Neural progenitor cell (in vitro differentiated cells): Measurements from ENCODE around the gene HKDC1. TPM values are rescaled to one million over a fixed set of nuclear protein-coding genes. Genes with fewer than 3 reads are reported as not detected.

Experiments
- DNase-seq: peaks from one replicate; pipeline ENCODE4 v3.0.0-alpha.2; 2016; ENCODE audit warnings: low spot score
- H2AFZ ChIP-seq: fragments of 200-600 bp; sonication (generic); replicated peaks from 2 replicates; pipeline ENCODE4 v1.6.1; 2016; ENCODE audit warnings: antibody characterized with exemption
- H3F3A ChIP-seq: fragments of 200-600 bp; sonication (generic); 2 replicates; pipeline ENCODE4 v1.6.1; 2016; ENCODE audit warnings: antibody characterized with exemption, low read depth
- H3K27ac ChIP-seq: fragments of 200-600 bp; sonication (generic); 2 replicates; pipeline ENCODE4 v1.5.1; 2016; ENCODE audit warnings: mild to moderate bottlenecking
- H3K27me3 ChIP-seq: fragments of 200-600 bp; sonication (generic); 2 replicates; pipeline ENCODE4 v1.6.1; 2016; ENCODE audit warnings: mild to moderate bottlenecking, moderate library complexity
- H3K36me3 ChIP-seq: fragments of 200-600 bp; sonication (generic); 2 replicates; pipeline ENCODE4 v1.5.1; 2016
- H3K4me1 ChIP-seq: fragments of 200-600 bp; sonication (generic); 2 replicates; pipeline ENCODE4 v1.6.1; 2016; ENCODE audit warnings: mixed run types
- H3K4me2 ChIP-seq: fragments of 200-600 bp; sonication (generic); 2 replicates; pipeline ENCODE4 v1.6.1; 2016
- H3K4me3 ChIP-seq: fragments of 200-600 bp; sonication (generic); 2 replicates; pipeline ENCODE4 v1.5.1; 2016
- H3K79me2 ChIP-seq: fragments of 200-600 bp; sonication (generic); 2 replicates; pipeline ENCODE4 v1.6.1; 2016; ENCODE audit warnings: low read depth
- H3K9ac ChIP-seq: fragments of 200-600 bp; sonication (generic); 2 replicates; pipeline ENCODE4 v1.6.1; 2016
- H3K9me3 ChIP-seq: fragments of 200-600 bp; sonication (generic); 2 replicates; pipeline ENCODE4 v1.5.1; 2016; ENCODE audit warnings: low read depth
- H4K20me1 ChIP-seq: fragments of 200-600 bp; sonication (generic); 2 replicates; pipeline ENCODE4 v1.6.1; 2016; ENCODE audit warnings: low read depth
- H3K27ac Mint-ChIP-seq: 3 replicates; pipeline ENCODE4 v1.8.0; 2021; ENCODE audit warnings: mixed read lengths
- H3K27me3 Mint-ChIP-seq: 2 replicates; pipeline ENCODE4 v1.8.0; 2022; ENCODE audit warnings: low read depth, mild to moderate bottlenecking, inconsistent platforms, moderate library complexity, mixed read lengths; ENCODE audit not compliant: insufficient read depth
- H3K36me3 Mint-ChIP-seq: 3 replicates; pipeline ENCODE4 v1.8.0; 2021; ENCODE audit warnings: mixed read lengths
- H3K4me1 Mint-ChIP-seq: 3 replicates; pipeline ENCODE4 v1.8.0; 2021; ENCODE audit warnings: mixed read lengths
- H3K4me3 Mint-ChIP-seq: 3 replicates; pipeline ENCODE4 v1.8.0; 2021; ENCODE audit warnings: mild to moderate bottlenecking, moderate library complexity, mixed read lengths
- H3K9me3 Mint-ChIP-seq: 3 replicates; pipeline ENCODE4 v1.8.0; 2020; ENCODE audit warnings: mixed read lengths
- CTCF ChIP-seq: fragments of 200-600 bp; sonication (generic); IDR thresholded peaks from 2 replicates; pipeline ENCODE4 v1.5.1; 2017; ENCODE audit warnings: antibody characterized with exemption, mild to moderate bottlenecking
- EZH2 ChIP-seq: fragments of 200-600 bp; sonication (generic); IDR thresholded peaks from 2 replicates; pipeline ENCODE4 v1.6.1; 2017; ENCODE audit warnings: antibody characterized with exemption, mild to moderate bottlenecking, moderate library complexity
- EZH2phosphoT487 ChIP-seq: fragments of 200-600 bp; sonication (generic); IDR thresholded peaks from 2 replicates; pipeline ENCODE4 v1.6.1; 2017; ENCODE audit warnings: antibody characterized with exemption
- total RNA-seq: library from RNA; depleted of rRNA; stranded (reverse); fragments of >200 nt; gene quantifications from 2 replicates; pipeline ENCODE4 v1.2.3, GENCODE V29; 2015; ENCODE audit warnings: low replicate concordance

The HKDC1 gene
- total RNA-seq, 1 donor from 2014 or later, result 0.30 TPM

DNA sequence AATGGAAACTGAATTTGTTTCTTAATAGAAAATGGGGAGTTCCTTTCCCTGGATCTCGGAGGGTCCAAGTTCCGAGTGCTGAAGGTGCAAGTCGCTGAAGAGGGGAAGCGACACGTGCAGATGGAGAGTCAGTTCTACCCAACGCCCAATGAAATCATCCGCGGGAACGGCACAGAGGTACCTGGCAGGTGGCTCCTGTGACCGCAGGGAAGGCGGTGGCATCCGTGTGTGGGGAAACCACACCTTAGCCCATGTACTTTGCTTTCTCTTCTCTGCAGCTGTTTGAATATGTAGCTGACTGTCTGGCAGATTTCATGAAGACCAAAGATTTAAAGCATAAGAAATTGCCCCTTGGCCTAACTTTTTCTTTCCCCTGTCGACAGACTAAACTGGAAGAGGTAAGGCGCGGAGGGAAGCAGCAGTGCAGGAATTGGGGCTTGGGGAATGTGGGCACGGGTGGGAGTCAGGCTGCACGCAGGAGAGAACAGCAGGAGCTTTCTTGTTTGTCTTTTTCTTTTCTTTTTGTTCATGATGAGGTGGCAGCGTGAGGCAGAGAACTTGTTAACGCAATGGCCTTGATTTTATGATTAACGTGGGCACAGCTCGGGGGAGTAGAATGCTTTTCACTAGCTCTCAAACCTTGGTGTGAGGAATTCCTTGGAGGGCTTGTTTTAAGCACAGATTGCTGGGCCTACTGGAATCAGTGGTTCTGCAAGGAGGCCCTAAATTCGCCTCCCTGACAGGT is 12.8 kb downstream of the HKDC1 start:
- peak; percentile 41 for DNase-seq
- Mint-ChIP-seq H3K27ac (peak overlapping the region; percentile 16), H3K4me1 (peaks cover 36% of the 10 kb centered on the region), H3K9me3 (no peaks in the 10 kb centered on the region), H3K4me3 (no peak overlapping the region), H3K36me3 (no peaks in the 10 kb centered on the region), H3K27me3 (peaks cover 3% of the 10 kb centered on the region)
- H3K27ac ChIP-seq, result no peak overlapping the region
- H3K4me2 ChIP-seq, result peak overlapping the region; percentile 45
- peaks cover 8% of the 10 kb centered on the region for H3K4me1 ChIP-seq
- H3K36me3 ChIP-seq, result no peaks in the 10 kb centered on the region
- H2AFZ ChIP-seq, result no peak overlapping the region
- no peaks in the 10 kb centered on the region for H4K20me1 ChIP-seq
- H3K79me2 ChIP-seq, result no peaks in the 10 kb centered on the region
- no peaks in the 10 kb centered on the region for H3K9me3 ChIP-seq
- no peak overlapping the region for H3K4me3 ChIP-seq
- H3K27me3 ChIP-seq, result peaks cover 2% of the 10 kb centered on the region
- no peak overlapping the region for H3K9ac ChIP-seq
- TF ChIP-seq CTCF, result no peak
- no peak for TF ChIP-seq EZH2phosphoT487
- TF ChIP-seq EZH2, result no peak
- peaks cover 12% of the 10 kb centered on the region for H3F3A ChIP-seq

GRCh38 chr10:69234447-69234846 is 14.3 kb downstream of the HKDC1 start:
- Histone ChIP-seq H3K27ac (no peak overlapping the region), H3K9ac (no peak overlapping the region), H3K4me3 (no peak overlapping the region), H3F3A (peaks cover 12% of the 10 kb centered on the region), H3K4me2 (no peak overlapping the region), H4K20me1 (no peaks in the 10 kb centered on the region), H3K4me1 (peaks cover 10% of the 10 kb centered on the region), H2AFZ (no peak overlapping the region), H3K36me3 (no peaks in the 10 kb centered on the region), H3K27me3 (peaks cover 5% of the 10 kb centered on the region), H3K9me3 (no peaks in the 10 kb centered on the region), H3K79me2 (no peaks in the 10 kb centered on the region)
- Mint-ChIP-seq H3K4me3 (no peak overlapping the region), H3K27me3 (peaks cover 3% of the 10 kb centered on the region), H3K36me3 (no peaks in the 10 kb centered on the region), H3K9me3 (no peaks in the 10 kb centered on the region), H3K27ac (no peak overlapping the region), H3K4me1 (peaks cover 38% of the 10 kb centered on the region)
- TF ChIP-seq EZH2 (no peak), EZH2phosphoT487 (no peak), CTCF (no peak)
- no peak for DNase-seq

DNA sequence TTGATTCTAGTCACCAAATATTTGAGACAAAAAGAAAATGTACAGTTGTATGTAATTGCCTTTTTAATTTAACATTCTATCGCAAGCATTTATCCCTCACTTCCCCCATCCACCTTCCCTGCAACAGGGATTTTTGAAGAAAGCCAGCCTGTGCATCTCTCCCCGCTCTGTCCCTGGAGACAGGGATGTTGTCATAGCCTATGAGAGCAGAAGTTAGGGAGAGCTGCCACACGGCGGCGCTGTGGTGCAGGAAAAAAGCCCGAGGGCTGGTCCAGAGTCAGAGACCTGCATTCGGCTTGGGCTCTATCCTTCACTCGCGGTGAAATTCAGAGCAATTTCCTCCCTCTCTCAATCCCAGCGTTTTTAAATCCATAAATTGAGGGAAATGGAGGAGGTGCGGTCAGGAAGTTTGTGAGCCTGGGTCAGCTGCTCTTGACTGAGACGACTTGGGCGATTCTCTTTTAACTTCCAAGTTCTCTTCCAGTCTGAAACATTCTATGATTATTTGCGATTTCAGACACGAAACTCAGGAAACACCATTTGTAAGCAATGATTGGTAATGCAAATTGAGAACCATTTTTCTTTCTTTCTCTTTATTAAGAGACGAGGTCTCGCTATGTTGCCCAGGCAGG is 17.5 kb downstream of the HKDC1 start:
- no peaks in the 10 kb centered on the region for H4K20me1 ChIP-seq
- peaks cover 5% of the 10 kb centered on the region for H3K27me3 ChIP-seq
- H3K27ac ChIP-seq, result no peak overlapping the region
- H3F3A ChIP-seq, result peaks cover 11% of the 10 kb centered on the region
- Mint-ChIP-seq H3K36me3 (no peaks in the 10 kb centered on the region), H3K4me3 (no peak overlapping the region), H3K27ac (no peak overlapping the region), H3K9me3 (no peaks in the 10 kb centered on the region), H3K27me3 (no peaks in the 10 kb centered on the region), H3K4me1 (peaks cover 29% of the 10 kb centered on the region)
- no peaks in the 10 kb centered on the region for H3K9me3 ChIP-seq
- peak overlapping the region; percentile 97 for H2AFZ ChIP-seq
- no peak for TF ChIP-seq EZH2phosphoT487
- TF ChIP-seq EZH2, result no peak
- TF ChIP-seq CTCF, result peak; percentile 98
- peak; percentile 89 for DNase-seq
- H3K4me3 ChIP-seq, result no peak overlapping the region
- H3K4me2 ChIP-seq, result peak overlapping the region; percentile 55
- peaks cover 11% of the 10 kb centered on the region for H3K4me1 ChIP-seq
- H3K79me2 ChIP-seq, result no peaks in the 10 kb centered on the region
- no peak overlapping the region for H3K9ac ChIP-seq
- H3K36me3 ChIP-seq, result no peaks in the 10 kb centered on the region
